GM12874 (cell line): ENCODE measurements around the gene PCNX2.

Experiments used
- TF ChIP-seq, protein P1 (sequence below): IDR thresholded peaks from 2 replicates; pipeline ENCODE4 v1.5.1; 2011; ENCODE audit warnings: low read depth, mild to moderate bottlenecking, control low read depth, low read length, moderate library complexity; ENCODE audit not compliant: insufficient read depth

PCNX2 gene

DNA sequence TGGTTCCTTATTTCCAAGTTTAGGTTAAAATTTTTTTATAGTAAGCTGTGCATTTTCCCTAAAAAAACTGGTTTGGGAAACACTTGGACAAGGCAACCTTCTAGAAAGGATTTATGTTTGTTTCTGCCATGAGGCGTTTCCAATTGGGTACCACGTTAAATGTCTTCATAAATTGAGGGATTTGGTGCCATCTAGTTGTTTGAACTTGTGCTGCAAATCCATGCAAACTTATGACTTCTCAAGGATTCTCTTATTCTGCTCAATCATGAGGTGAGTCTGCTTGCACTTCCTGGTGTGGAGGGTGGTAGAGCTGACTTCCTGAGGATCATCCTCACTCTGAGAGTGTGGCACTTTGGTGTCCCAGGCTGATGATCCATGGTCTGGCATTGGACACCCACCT, 123.3 kb downstream of the PCNX2 start:
- TF ChIP-seq, protein P1, sequence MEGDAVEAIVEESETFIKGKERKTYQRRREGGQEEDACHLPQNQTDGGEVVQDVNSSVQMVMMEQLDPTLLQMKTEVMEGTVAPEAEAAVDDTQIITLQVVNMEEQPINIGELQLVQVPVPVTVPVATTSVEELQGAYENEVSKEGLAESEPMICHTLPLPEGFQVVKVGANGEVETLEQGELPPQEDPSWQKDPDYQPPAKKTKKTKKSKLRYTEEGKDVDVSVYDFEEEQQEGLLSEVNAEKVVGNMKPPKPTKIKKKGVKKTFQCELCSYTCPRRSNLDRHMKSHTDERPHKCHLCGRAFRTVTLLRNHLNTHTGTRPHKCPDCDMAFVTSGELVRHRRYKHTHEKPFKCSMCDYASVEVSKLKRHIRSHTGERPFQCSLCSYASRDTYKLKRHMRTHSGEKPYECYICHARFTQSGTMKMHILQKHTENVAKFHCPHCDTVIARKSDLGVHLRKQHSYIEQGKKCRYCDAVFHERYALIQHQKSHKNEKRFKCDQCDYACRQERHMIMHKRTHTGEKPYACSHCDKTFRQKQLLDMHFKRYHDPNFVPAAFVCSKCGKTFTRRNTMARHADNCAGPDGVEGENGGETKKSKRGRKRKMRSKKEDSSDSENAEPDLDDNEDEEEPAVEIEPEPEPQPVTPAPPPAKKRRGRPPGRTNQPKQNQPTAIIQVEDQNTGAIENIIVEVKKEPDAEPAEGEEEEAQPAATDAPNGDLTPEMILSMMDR, result no peak

DNA sequence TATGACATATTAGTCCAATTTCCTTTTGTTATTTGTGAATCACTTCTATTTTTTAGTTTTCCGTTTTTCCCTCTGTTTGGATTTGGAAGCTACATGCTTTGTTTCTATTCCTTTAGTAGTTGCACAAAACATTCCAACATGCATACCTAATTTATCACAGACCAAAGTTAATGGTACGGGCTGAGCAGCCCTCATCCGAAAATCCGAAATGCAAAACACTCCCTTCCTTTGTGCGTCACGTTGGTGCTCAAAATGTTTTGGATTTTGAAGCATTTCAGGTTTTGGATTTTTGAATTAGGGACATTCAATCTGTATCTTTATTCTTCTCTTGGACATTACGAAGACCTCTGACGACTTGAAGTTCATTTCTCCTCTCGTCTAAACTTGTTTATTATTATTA, 124.8 kb downstream of the PCNX2 start:
- TF ChIP-seq, protein P1, result no peak

DNA sequence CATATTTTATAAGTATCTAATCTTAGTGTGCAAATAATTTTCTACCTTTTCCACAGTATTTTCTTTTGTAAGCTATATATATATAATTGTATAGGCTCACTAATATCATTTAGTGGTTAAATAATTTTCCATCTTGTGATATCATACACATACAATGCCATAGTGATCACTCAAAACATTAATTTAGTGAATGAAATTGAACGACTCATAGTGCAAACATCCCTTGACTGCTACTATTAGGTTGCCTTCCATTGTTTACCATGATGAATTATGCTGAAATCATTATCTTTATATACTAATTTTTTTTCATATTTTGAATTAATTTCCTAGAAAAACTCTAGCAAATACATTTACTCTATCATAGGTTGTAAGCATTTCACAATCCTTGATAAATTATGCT, 127.1 kb downstream of the PCNX2 start:
- TF ChIP-seq, protein P1, result no peak

DNA sequence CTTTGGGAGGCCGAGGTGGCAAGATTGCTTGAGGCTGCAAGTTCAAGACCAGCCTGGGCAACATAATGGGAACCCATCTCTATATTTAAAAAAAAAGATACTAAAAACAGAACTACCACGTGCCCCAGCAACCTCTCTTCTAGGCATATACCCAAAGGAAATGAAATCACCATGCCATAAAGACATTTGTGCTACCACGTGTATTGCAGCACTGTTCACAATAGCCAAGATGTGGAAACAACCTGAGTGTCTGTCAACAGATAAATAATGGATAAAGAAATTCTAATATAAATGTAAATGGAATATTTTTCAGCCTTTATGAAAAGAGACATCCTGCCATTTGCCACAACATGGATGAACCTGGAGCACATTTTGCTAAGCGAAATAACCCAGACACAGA, 128.6 kb downstream of the PCNX2 start:
- TF ChIP-seq, protein P1, result no peak

DNA sequence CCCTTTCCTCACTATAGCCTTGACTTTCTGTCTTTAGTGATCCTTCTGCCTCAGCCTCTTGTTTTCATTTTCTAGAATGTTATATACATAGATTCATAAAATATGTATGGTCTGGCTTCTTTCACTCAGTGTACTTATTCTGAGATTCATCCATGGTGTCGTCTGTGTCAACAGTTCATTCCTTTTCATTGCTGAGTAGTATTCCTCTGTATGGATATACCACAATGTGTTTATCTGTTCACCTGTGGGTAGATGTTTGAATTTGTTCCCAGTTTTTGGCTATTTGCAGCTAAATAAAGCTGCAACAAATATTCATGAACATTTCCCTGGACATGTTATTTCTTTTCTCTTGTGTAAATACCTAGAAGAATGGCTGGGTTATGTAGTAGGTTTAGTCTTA, 131.8 kb downstream of the PCNX2 start:
- TF ChIP-seq, protein P1, result no peak

DNA sequence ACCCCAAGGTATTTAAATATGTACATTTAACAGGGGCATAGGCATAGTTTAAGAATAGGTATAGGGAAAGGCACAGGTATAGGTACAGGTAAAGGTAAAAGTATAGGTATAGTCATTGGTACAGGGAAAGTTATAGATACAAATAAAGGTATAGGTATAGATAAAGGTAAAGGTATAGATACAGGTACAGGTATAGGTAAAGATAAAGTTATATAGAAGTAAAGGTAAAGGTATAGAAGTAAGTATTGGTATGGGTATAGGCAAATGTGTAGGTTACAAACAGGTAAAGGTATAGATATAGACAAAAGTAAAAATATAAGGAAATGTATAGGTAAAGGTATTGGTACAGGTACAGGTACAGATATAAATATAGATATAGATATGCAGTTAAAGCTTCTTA, 137.2 kb downstream of the PCNX2 start:
- TF ChIP-seq, protein P1, result no peak

DNA sequence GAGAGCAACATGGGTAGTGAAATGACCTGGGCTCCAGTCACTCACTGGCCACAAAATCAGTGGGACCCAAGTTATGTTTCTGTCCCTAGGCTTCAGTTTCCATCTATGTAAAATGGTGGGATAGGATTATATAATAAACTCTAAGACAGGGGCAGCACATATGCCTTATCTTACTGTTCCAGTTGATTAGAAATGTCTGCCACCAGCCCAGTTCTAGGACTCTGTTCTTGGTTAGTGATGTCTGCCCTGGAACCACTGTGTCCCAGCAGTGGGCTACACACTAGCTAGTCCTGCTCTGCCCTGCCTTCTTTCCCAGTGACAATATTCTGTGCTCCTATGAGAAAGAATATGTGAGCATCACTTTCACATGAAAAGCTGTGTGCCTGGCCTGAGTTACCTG, 138.3 kb downstream of the PCNX2 start:
- TF ChIP-seq, protein P1, result no peak

DNA sequence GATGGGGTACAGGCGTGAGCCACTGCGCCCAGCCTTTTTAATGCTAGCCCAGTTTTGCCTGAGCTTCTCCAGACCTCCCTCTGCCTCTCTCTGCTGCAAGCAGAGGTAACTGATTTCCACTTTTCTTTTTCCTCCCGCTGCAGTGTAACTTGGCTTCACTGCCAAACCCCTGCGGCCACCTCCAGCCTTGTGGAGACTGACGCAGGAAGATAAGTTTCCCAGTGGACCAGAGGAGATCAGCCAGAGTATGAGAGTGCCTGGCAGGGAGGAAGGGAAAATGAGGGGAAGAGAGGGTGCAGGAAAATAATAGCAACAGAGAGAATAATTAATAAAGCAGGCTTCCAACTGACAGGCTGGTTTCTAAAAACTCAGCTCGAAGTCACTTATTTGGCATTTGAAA, 143.7 kb downstream of the PCNX2 start:
- TF ChIP-seq, protein P1, result no peak
